ENCODE results near the gene TAS2R41. TPM values are rescaled to one million over a fixed set of nuclear protein-coding genes. Genes with fewer than 3 reads are reported as not detected.

Gene TAS2R41
- total and polyA plus RNA-seq, 2 of the 13 experiments (the other 11 are each of a cell fraction or from before 2014, with no cell fraction given): not detected

GRCh38 chr7:143499246-143499645 is 21.6 kb downstream of the TAS2R41 start:
- no peak overlapping the region for H3K9ac ChIP-seq (ENCODE audit: insufficient read depth, low read depth, low read length)
- ATAC-seq: no peak
- in situ Hi-C loops (cut with HindIII; ENCODE audit: extremely low pct_ligation_motif_present, low pct_unique_long_range_greater_than_20kb) (no loop called here), intact Hi-C loops (cut with micrococcal nuclease; ENCODE audit: unreplicated experiment) (no loop called here)
- FAIRE-seq: no peak
- H3K36me3 ChIP-seq (replicated peaks in 1 of 2; ENCODE audit: control insufficient read depth in 1 of 2, insufficient read depth in 2 of 2, low read length in 2 of 2): no peaks in the 10 kb centered on the region
- H3K79me2 ChIP-seq (ENCODE audit: insufficient read depth, low read length): no peaks in the 10 kb centered on the region
- CTCF ChIA-PET (ENCODE audit: low intra/inter-chr PET ratio, low total read pairs): no interaction called here
- WGBS (ENCODE audit: low lambda C conversion rate): 3% methylated on average over 2 of the region's 2 CpGs
- TF ChIP-seq ZC3H13 (CRISPR knock-in tag; IDR thresholded peaks at IDR 0.05): no peak
- no peak for TF ChIP-seq HOXA3 (CRISPR knock-in tag; IDR thresholded peaks at IDR 0.05)
- H3K27ac ChIP-seq (ENCODE audit: extremely low read length, insufficient read depth, low read length): no peak overlapping the region
- no peak overlapping the region for H3K4me2 ChIP-seq (ENCODE audit: low read depth, low read length)
- H3K4me3 ChIP-seq (replicated peaks in 1 of 3; ENCODE audit: insufficient read depth in 1 of 3, low read depth in 2 of 3, low read length in 3 of 3): no peak overlapping the region
- no peaks in the 10 kb centered on the region for H3K27me3 ChIP-seq (ENCODE audit: control insufficient read depth in 1 of 2, insufficient read depth in 2 of 2, low read length in 2 of 2)
- POLR2A ChIA-PET: no interaction called here
- no peaks in the 10 kb centered on the region for H3K9me3 ChIP-seq (ENCODE audit: low read length)
- no peak overlapping the region for H2AFZ ChIP-seq (ENCODE audit: low read length)
- no peaks in the 10 kb centered on the region for H4K20me1 ChIP-seq (ENCODE audit: insufficient read depth, low read length)
- no peak for DNase-seq (ENCODE audit: low spot score)
- no peaks in the 10 kb centered on the region for H3K4me1 ChIP-seq (ENCODE audit: insufficient read depth, low read length)
- BruUV-seq (replicated peaks): no TSS peak

DNA sequence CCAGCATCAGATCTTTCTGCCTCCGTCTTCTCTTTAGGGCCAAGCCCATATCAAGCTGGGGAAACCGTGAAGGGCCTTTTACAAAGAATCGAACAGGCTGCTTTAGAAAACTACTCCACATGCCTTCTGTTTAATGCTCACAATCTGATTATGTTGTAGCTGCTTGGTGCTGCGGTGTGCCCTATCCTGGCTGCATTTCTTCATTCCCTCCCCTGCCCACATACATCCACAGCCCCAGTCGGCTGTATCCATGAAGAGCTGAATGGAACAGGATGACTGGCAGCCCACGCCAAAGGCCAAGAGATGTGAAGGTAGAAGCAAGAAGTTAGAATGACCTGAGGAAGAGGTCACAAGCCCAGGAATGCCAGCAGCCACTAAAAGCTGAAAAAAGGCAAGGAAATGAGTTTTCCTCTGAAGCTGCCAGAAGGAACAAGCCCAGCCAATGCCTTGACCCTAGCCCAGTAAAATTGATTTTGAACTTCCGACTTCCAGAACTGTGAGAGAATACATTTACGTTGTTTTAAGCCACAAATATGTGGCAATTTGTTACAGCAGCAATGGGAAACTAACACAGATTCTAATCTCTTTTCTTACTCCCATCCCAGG is 22.2 kb downstream of the TAS2R41 start:
- Histone ChIP-seq H3K79me2 (ENCODE audit: insufficient read depth, low read length) (no peaks in the 10 kb centered on the region), H3K27me3 (ENCODE audit: control insufficient read depth in 1 of 2, insufficient read depth in 2 of 2, low read length in 2 of 2) (no peaks in the 10 kb centered on the region), H3K4me1 (ENCODE audit: insufficient read depth, low read length) (no peaks in the 10 kb centered on the region), H2AFZ (ENCODE audit: low read length) (no peak overlapping the region), H3K36me3 (replicated peaks in 1 of 2; ENCODE audit: control insufficient read depth in 1 of 2, insufficient read depth in 2 of 2, low read length in 2 of 2) (no peaks in the 10 kb centered on the region), H3K9ac (ENCODE audit: insufficient read depth, low read depth, low read length) (no peak overlapping the region), H3K9me3 (ENCODE audit: low read length) (no peaks in the 10 kb centered on the region), H3K27ac (ENCODE audit: extremely low read length, insufficient read depth, low read length) (no peak overlapping the region), H3K4me2 (ENCODE audit: low read depth, low read length) (no peak overlapping the region), H3K4me3 (replicated peaks in 1 of 3; ENCODE audit: insufficient read depth in 1 of 3, low read depth in 2 of 3, low read length in 3 of 3) (no peak overlapping the region), H4K20me1 (ENCODE audit: insufficient read depth, low read length) (no peaks in the 10 kb centered on the region)
- DNase-seq (ENCODE audit: low spot score): no peak
- 14% methylated on average over 8 of the region's 8 CpGs for WGBS (ENCODE audit: low lambda C conversion rate)
- in situ Hi-C loops (cut with HindIII; ENCODE audit: extremely low pct_ligation_motif_present, low pct_unique_long_range_greater_than_20kb): no loop called here
- CTCF ChIA-PET (ENCODE audit: low intra/inter-chr PET ratio, low total read pairs): no interaction called here
- POLR2A ChIA-PET: no interaction called here
- intact Hi-C loops (cut with micrococcal nuclease; ENCODE audit: unreplicated experiment): no loop called here
- no TSS peak for BruUV-seq (replicated peaks)
- FAIRE-seq: no peak
- ATAC-seq: no peak
- TF ChIP-seq GRHL1 (CRISPR knock-in tag; conservative IDR thresholded peaks at IDR 0.05): no peak
- TF ChIP-seq STAT5B (CRISPR knock-in tag; IDR thresholded peaks at IDR 0.05): no peak
- no peak for TF ChIP-seq SP2 (CRISPR knock-in tag; IDR thresholded peaks at IDR 0.05)
- no peak for TF ChIP-seq TIGD3 (CRISPR knock-in tag; IDR thresholded peaks at IDR 0.05; ENCODE audit: borderline replicate concordance)
- no peak for TF ChIP-seq CBFB (CRISPR knock-in tag; IDR thresholded peaks at IDR 0.05)
- no peak for TF ChIP-seq CREM (IDR thresholded peaks at IDR 0.05)
- no peak for TF ChIP-seq CREM (CRISPR knock-in tag; IDR thresholded peaks at IDR 0.05)
- TF ChIP-seq ZNF274 (CRISPR knock-in tag; IDR thresholded peaks at IDR 0.05): no peak
- no peak for TF ChIP-seq AHR (CRISPR knock-in tag; IDR thresholded peaks at IDR 0.05)
- no peak for TF ChIP-seq NBN (conservative IDR thresholded peaks at IDR 0.05)
- no peak for TF ChIP-seq CEBPZ (IDR thresholded peaks at IDR 0.05; ENCODE audit: low read length)
- TF ChIP-seq TRIM24 (CRISPR knock-in tag; IDR thresholded peaks at IDR 0.05): no peak
- TF ChIP-seq PHB2 (IDR thresholded peaks at IDR 0.05; ENCODE audit: partially characterized antibody): no peak
